ENCODE results near the gene DUSP5. TPM values are rescaled to one million over a fixed set of nuclear protein-coding genes. Genes with fewer than 3 reads are reported as not detected.
"Not testable (repeated sequence)": the region's sequence is repeated elsewhere in the genome, so short reads cannot be mapped to it uniquely, and the experiment has no call there.

Gene DUSP5
- total RNA-seq (2014; rRNA removed; shearing (Covaris generic); ENCODE audit: low replicate concordance) = 24.0 and 29.1 TPM in 2 replicates

- in situ Hi-C loops (cut with HindIII; ENCODE audit: low pct_unique_long_range_greater_than_20kb, low sequenced_read_pairs) = no loop called here
- DNase-seq (ENCODE audit: low read depth) = peak; percentile 87
Measured at GRCh38 chr10:110497438-110498086, at the start of gene DUSP5. Gene DUSP5 (plus strand): TSS chr10:110497907. CDS start chr10:110498122, 215 bp downstream.

GRCh38 chr10:110448682-110449418 lies 48.9 kb upstream of the DUSP5 start:
- no peak for DNase-seq (ENCODE audit: low read depth)
- in situ Hi-C loops (cut with HindIII; ENCODE audit: low pct_unique_long_range_greater_than_20kb, low sequenced_read_pairs) = loop anchor here (10.0 kb wide), 1 partner anchor 114 kb away; no protein-coding TSS in a partner anchor

DNA sequence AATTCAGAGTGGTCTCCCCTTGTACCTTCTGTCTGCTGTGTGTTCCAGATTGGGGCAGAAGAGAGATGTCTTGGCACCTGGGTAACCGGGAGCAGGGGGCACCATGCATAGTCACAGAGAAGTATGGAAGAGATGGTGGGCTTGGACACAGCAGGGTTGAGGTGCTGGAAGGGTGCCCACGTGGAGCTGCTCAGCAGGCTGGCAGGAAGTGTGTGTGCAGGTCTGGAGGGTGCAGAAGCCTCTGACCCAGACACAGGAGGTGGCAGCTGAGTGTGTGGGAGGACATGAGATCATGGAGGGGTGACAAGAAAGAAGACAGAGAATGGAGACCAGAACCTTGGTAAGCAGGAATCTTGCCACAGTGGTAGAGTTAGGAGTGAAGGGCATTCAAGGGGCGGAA lies 42.3 kb upstream of the DUSP5 start:
- in situ Hi-C loops (cut with HindIII; ENCODE audit: low pct_unique_long_range_greater_than_20kb, low sequenced_read_pairs) = no loop called here
- no peak for DNase-seq (ENCODE audit: low read depth)

DNA sequence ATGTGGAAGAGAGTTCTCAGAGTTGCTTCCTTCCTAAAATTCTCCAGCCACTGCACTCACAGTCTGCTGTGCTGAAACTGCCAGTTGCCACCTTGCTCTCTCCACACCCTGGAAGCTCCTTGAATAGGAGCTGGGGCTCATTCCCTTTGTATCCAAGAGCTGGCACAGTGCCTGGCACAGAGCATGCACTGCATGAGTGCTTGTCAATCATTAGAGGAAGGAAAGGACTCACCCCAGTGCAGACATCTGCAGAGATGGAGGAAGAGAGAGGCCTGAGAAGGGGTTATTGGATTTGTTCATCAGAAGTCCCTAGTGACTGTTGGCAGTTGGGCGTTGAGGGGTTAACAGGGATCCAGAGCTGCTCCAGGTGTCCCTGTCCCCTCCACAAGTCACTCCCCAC lies 41.7 kb upstream of the DUSP5 start:
- no peak for DNase-seq (ENCODE audit: low read depth)
- in situ Hi-C loops (cut with HindIII; ENCODE audit: low pct_unique_long_range_greater_than_20kb, low sequenced_read_pairs) = no loop called here

- DNase-seq (ENCODE audit: low read depth) = no peak
- in situ Hi-C loops (cut with HindIII; ENCODE audit: low pct_unique_long_range_greater_than_20kb, low sequenced_read_pairs) = no loop called here
Measured at GRCh38 chr10:110456523-110457091, 41.1 kb upstream of the DUSP5 start.

- in situ Hi-C loops (cut with HindIII; ENCODE audit: low pct_unique_long_range_greater_than_20kb, low sequenced_read_pairs) = no loop called here
- no peak for DNase-seq (ENCODE audit: low read depth)
Measured at GRCh38 chr10:110457851-110458250, 39.9 kb upstream of the DUSP5 start.

DNA sequence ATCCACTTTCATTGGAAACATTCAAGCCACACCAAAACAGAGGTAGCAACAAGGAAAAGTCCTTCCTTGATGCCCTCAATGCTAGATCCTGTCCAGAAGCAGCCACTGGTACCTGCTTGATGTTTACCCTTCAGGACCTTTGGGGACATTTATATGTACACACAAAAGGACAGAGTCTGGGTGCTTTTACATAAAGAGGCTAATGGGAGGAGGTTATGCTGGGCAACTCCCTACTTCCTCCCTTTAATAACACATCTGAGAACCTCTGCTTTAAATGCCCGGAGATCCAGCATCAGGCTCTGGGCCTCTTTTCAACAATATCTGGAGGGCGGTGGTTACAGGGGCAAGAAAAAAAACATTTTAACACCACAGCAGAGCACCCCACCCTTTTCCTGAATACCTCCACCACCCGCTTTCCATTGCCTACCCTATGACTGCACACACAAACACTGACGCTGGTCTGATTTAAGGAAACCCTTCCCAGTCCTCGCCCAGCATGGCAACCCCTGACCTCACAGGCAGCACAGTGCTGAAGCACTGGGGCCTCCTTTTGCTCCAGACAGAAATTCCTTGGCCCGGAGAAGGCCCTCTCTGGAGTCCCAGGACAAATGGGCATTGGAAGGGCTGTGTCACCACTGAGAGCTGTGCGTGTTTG lies 39.3 kb upstream of the DUSP5 start:
- no peak for DNase-seq (ENCODE audit: low read depth)
- in situ Hi-C loops (cut with HindIII; ENCODE audit: low pct_unique_long_range_greater_than_20kb, low sequenced_read_pairs) = no loop called here

- in situ Hi-C loops (cut with HindIII; ENCODE audit: low pct_unique_long_range_greater_than_20kb, low sequenced_read_pairs) = no loop called here
- no peak for DNase-seq (ENCODE audit: low read depth)
Measured at GRCh38 chr10:110459600-110459999, 38.1 kb upstream of the DUSP5 start.

GRCh38 chr10:110460111-110460809 lies 37.4 kb upstream of the DUSP5 start:
- peak; percentile 91 for DNase-seq (ENCODE audit: low read depth)
- in situ Hi-C loops (cut with HindIII; ENCODE audit: low pct_unique_long_range_greater_than_20kb, low sequenced_read_pairs) = no loop called here

DNA sequence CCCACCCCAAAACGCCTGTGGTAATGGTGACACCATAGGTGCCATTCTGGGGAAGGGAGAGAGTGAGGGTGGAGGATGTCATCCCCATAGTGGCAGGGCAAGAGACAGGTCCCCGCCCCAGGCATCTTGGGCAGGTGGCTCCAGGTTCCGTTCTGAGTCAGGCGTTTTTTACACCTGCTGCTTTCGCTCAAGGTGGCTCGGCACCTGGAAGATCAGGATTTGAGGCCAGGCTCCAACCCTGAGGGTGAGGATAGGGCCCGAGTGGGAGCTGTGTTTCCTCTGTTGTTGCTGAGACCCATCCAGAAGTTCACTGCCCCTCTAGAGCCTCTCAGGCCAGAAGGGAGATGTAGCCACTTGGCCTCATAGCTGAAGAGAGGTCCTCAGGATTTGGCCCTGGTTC lies 36.6 kb upstream of the DUSP5 start:
- in situ Hi-C loops (cut with HindIII; ENCODE audit: low pct_unique_long_range_greater_than_20kb, low sequenced_read_pairs) = no loop called here
- DNase-seq (ENCODE audit: low read depth) = no peak

GRCh38 chr10:110461530-110461929 lies 36.2 kb upstream of the DUSP5 start:
- DNase-seq (ENCODE audit: low read depth) = no peak
- in situ Hi-C loops (cut with HindIII; ENCODE audit: low pct_unique_long_range_greater_than_20kb, low sequenced_read_pairs) = no loop called here

- DNase-seq (ENCODE audit: low read depth) = no peak
- in situ Hi-C loops (cut with HindIII; ENCODE audit: low pct_unique_long_range_greater_than_20kb, low sequenced_read_pairs) = no loop called here
Measured at GRCh38 chr10:110462166-110463095, 35.3 kb upstream of the DUSP5 start.

DNA sequence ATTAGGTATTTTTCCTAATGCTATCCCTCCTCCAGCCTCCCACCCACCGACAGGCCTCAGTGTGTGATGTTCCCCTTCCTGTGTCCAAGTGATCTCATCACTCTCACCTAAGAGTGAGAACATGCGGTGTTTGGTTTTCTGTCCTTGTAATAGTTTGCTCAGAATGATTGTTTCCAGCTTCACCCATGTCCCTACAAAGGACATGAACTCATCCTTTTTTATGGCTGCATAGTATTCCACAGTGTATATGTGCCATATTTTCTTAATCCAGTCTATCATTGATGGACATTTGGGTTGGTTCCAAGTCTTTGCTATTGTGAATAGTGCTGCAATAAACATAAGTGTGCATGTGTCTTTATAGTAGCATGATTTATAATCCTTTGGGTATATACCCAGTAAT lies 29.4 kb upstream of the DUSP5 start:
- in situ Hi-C loops (cut with HindIII; ENCODE audit: low pct_unique_long_range_greater_than_20kb, low sequenced_read_pairs); DNase-seq (ENCODE audit: low read depth): not testable (repeated sequence)

DNA sequence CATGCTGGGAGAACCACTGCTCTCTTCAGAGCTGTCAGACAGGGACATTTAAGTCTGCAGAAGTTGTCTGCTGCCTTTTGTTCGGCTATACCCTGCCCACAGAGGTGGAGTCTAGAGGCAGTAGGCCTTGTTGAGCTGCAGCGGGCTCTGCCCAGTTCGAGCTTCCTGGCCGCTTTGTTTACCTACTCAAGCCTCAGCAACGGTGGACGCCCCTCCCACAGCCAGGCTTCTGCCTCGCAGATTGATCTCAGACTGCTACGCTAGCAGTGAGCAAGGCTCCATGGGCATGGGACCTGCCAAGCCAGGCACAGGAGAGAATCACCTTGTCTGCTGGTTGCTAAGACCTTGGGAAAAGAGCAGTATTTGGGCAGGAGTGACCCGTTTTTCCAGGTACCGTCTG lies 27.2 kb upstream of the DUSP5 start:
- in situ Hi-C loops (cut with HindIII; ENCODE audit: low pct_unique_long_range_greater_than_20kb, low sequenced_read_pairs); DNase-seq (ENCODE audit: low read depth): not testable (repeated sequence)

GRCh38 chr10:110471566-110472139 lies 26.1 kb upstream of the DUSP5 start:
- no peak for DNase-seq (ENCODE audit: low read depth)
- in situ Hi-C loops (cut with HindIII; ENCODE audit: low pct_unique_long_range_greater_than_20kb, low sequenced_read_pairs) = no loop called here

GRCh38 chr10:110474017-110474416 lies 23.7 kb upstream of the DUSP5 start:
- in situ Hi-C loops (cut with HindIII; ENCODE audit: low pct_unique_long_range_greater_than_20kb, low sequenced_read_pairs) = no loop called here
- DNase-seq (ENCODE audit: low read depth) = no peak

- no peak for DNase-seq (ENCODE audit: low read depth)
- in situ Hi-C loops (cut with HindIII; ENCODE audit: low pct_unique_long_range_greater_than_20kb, low sequenced_read_pairs) = no loop called here
Measured at GRCh38 chr10:110474826-110475225, 22.9 kb upstream of the DUSP5 start.
